ENCODE results near the gene PHF14. TPM values are rescaled to one million over a fixed set of nuclear protein-coding genes. Genes with fewer than 3 reads are reported as not detected.

PHF14 gene
- total RNA-seq, 4 donors from 2014 or later: 18.5 to 30.6 (median 23.4) TPM

DNA sequence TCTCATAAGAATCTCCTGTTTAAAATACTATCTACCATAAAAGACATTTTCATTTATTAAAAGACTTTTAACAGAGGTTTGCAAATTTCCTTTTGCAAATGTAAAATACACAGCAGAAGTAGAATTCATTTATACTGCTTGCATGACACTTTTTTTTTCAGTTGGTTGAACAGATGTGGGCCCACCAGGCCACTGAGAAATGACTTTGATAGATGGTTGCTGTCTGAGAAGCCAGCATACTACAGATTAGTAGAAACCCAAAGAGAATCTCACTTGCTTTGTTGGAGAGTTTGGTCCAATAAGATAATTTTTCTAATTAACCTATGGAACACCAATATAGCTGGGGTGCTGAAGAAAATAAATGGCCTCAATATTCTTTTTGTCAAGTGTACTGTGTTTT lies 66.3 kb downstream of the PHF14 start:
- intact Hi-C loops (cut with DNase I; ENCODE audit: low total_unique reads): no loop called here
- no peak for DNase-seq (ENCODE audit: low spot score in 2 of 2)
- TF ChIP-seq POLR2A (IDR thresholded peaks at IDR 0.05): no peak
- TF ChIP-seq, protein P1, sequence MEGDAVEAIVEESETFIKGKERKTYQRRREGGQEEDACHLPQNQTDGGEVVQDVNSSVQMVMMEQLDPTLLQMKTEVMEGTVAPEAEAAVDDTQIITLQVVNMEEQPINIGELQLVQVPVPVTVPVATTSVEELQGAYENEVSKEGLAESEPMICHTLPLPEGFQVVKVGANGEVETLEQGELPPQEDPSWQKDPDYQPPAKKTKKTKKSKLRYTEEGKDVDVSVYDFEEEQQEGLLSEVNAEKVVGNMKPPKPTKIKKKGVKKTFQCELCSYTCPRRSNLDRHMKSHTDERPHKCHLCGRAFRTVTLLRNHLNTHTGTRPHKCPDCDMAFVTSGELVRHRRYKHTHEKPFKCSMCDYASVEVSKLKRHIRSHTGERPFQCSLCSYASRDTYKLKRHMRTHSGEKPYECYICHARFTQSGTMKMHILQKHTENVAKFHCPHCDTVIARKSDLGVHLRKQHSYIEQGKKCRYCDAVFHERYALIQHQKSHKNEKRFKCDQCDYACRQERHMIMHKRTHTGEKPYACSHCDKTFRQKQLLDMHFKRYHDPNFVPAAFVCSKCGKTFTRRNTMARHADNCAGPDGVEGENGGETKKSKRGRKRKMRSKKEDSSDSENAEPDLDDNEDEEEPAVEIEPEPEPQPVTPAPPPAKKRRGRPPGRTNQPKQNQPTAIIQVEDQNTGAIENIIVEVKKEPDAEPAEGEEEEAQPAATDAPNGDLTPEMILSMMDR (IDR thresholded peaks at IDR 0.05): no peak
- H3K4me3 ChIP-seq (ENCODE audit: low read depth, poor library complexity, severe bottlenecking): no peak overlapping the region

DNA sequence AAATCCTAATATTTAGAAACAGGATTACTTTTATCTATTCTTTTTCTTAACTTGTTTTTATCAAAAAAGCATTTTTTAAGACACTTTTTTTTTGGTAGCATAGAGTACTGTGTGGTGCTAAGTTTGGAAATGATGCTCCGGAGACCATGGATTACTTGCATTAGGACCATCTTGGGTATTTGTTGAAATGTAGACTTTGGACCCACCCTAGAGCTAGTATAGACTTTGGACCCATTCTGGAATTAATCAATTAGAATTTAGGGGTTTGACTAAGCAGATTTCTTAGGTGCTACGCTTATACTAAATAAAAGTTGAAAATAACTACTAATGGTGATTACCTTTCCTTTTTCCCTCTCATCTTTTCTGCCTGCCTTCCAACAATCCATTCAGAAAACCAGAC lies 80.4 kb downstream of the PHF14 start:
- H3K4me3 ChIP-seq (ENCODE audit: low read depth, poor library complexity, severe bottlenecking): no peak overlapping the region
- 96% methylated on average over 2 of the region's 2 CpGs for WGBS, 2 donors
- intact Hi-C loops (cut with DNase I; ENCODE audit: low total_unique reads): no loop called here
- DNase-seq (ENCODE audit: low spot score in 2 of 2): no peak
- no peak for TF ChIP-seq POLR2A (IDR thresholded peaks at IDR 0.05)
- TF ChIP-seq, protein P1 (IDR thresholded peaks at IDR 0.05): no peak

DNA sequence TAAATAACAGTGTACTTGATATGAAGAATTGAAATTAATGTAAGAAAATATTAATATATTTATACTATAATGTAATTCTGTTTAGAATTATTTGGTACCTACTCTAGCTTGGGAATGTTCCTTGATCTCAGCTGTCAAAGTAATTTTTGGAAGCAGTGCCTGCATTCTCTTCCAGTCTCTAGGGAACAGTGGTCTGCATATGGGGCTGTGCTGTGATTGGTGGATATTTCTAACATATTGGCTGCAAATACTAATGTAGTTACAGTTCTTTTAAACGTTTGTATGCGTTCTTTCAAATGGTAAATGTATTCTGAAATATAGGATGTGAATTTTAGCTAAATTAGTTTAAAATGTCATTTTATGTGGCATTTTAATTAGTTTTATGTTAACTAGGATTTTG lies 87.2 kb downstream of the PHF14 start:
- no peak for DNase-seq (ENCODE audit: low spot score in 2 of 2)
- 48 to 54% methylated on average over 2 of the region's 2 CpGs for WGBS, 2 donors
- TF ChIP-seq POLR2A (IDR thresholded peaks at IDR 0.05): no peak
- TF ChIP-seq, protein P1 (IDR thresholded peaks at IDR 0.05): no peak
- H3K4me3 ChIP-seq (ENCODE audit: low read depth, poor library complexity, severe bottlenecking): no peak overlapping the region
- intact Hi-C loops (cut with DNase I; ENCODE audit: low total_unique reads): no loop called here

DNA sequence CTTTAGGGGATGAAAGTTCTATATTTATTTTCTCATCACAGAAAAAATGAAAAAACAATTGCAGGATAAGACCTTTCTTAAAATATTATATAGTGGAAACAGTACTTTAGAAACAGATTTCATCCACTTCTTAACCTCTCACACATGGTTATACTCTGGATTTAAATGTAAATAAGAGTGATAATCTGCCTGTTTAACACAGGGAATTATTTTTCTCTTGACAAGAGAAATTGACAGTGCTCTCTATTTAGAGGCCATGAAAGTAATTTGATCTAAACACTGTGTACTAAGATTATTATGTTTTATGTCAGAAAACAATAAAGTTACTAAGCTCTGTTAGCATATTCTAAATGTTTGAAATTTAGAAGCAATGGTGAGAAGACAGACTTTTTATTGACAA lies 88.4 kb downstream of the PHF14 start:
- no peak overlapping the region for H3K4me3 ChIP-seq (ENCODE audit: low read depth, poor library complexity, severe bottlenecking)
- DNase-seq (ENCODE audit: low spot score in 2 of 2): no peak
- intact Hi-C loops (cut with DNase I; ENCODE audit: low total_unique reads): no loop called here
- TF ChIP-seq, protein P1 (IDR thresholded peaks at IDR 0.05): no peak
- TF ChIP-seq POLR2A (IDR thresholded peaks at IDR 0.05): no peak

DNA sequence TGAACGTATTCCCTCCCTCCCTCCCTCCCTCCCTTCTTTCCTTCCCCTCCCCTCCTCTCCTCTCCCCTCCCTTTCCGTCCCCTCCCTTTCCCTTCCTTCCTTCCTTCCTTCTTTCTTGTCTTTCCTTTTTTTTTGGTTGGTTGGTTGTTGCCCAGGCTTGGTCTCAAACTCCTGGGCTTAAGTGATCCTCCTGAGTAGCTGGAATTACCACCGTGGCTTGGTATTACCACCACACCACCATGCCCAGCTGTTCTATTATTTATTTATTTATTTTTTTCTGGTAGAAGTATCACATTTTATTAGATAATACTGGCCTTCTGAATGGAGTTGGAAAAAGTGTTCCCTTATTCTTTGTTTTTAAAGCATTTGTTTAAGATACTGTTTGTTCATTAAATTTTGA lies 95.9 kb downstream of the PHF14 start:
- DNase-seq (ENCODE audit: low spot score in 2 of 2): no peak
- no peak overlapping the region for H3K4me3 ChIP-seq (ENCODE audit: low read depth, poor library complexity, severe bottlenecking)
- intact Hi-C loops (cut with DNase I; ENCODE audit: low total_unique reads): no loop called here
- TF ChIP-seq, protein P1 (IDR thresholded peaks at IDR 0.05): no peak
- no peak for TF ChIP-seq POLR2A (IDR thresholded peaks at IDR 0.05)
- 91 to 93% methylated on average over 3 of the region's 3 CpGs for WGBS, 2 donors

DNA sequence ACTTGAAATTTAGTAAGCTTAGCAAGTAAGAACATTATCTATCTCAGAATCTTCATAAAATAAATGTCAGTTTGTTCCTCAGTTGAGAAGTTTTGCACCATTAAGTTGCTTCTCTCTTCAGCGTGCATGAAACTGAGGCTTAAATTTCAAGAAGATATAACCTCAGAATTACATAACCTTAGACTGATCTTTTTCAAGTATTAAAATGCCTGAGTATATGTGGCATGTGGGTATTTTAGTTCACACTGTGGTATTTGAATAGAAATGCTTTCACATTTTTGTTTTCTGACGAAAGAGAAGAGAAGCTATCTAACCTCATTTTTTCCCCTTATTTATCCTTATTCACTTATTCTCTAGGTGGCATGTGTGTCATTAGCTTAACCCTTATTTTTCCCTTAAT lies 104.1 kb downstream of the PHF14 start:
- 94 to 95% methylated on average over 2 of the region's 2 CpGs for WGBS, 2 donors
- DNase-seq (ENCODE audit: low spot score in 2 of 2): no peak
- no peak overlapping the region for H3K4me3 ChIP-seq (ENCODE audit: low read depth, poor library complexity, severe bottlenecking)
- intact Hi-C loops (cut with DNase I; ENCODE audit: low total_unique reads): no loop called here
- TF ChIP-seq, protein P1 (IDR thresholded peaks at IDR 0.05): no peak
- no peak for TF ChIP-seq POLR2A (IDR thresholded peaks at IDR 0.05)
